Gastroesophageal sphincter (tissue), 3 donors: ENCODE data around the gene SMPDL3A.

Experiments used
- CTCF ChIP-seq, 4 experiments: fragments of 200-600 bp in 2 of 4; fragments of 450-650 bp in 2 of 4; sonication (generic) in 1 of 4; IDR thresholded peaks; one replicate each; pipeline ENCODE4 v1.5.1; 2017 to 2019; ENCODE audit warnings: antibody characterized with exemption in 4 of 4, mild to moderate bottlenecking in 2 of 4, moderate library complexity in 2 of 4
- EP300 ChIP-seq: sonication (generic); formaldehyde crosslinking; IDR thresholded peaks from one replicate; pipeline ENCODE4 v1.6.1; 2017; ENCODE audit warnings: antibody characterized with exemption, mild to moderate bottlenecking
- POLR2A ChIP-seq, 2 donors: fragments of 450-650 bp; IDR thresholded peaks; one replicate each; pipeline ENCODE4 v1.6.1; 2017; ENCODE audit warnings: antibody characterized with exemption in 2 of 2, mild to moderate bottlenecking in 2 of 2, moderate library complexity in 1 of 2
- POLR2AphosphoS5 ChIP-seq: sonication (generic); formaldehyde crosslinking; IDR thresholded peaks from one replicate; pipeline ENCODE4 v1.6.1; 2017; ENCODE audit warnings: antibody characterized with exemption

- TF ChIP-seq POLR2A (IDR thresholded peaks at IDR 0.05) (no peak), POLR2AphosphoS5 (no peak), CTCF (IDR thresholded peaks at IDR 0.05) (no peak), EP300 (no peak)
Measured at GRCh38 chr6:122772724-122773415, 16.2 kb upstream of the SMPDL3A start.
